A549 (cell line): ENCODE measurements around the gene JARID2. TPM values are rescaled to one million over a fixed set of nuclear protein-coding genes. Genes with fewer than 3 reads are reported as not detected.

ENCODE experiments used
- ATAC-seq, 2 experiments: fragments of 200-7000 bp in 1 of 2; fragments of >200 bp in 1 of 2; cut with Nextera tagmentation in 1 of 2; cut with Tn5 transposase in 1 of 2; 3 replicates each; pipeline versions ENCODE4 v1.8.0 to v1.9.1; 2018 to 2020; ENCODE audit warnings: mild to moderate bottlenecking in 1 of 2, moderate library complexity in 1 of 2
- CTCF ChIA-PET: fragments of 300-600 bp; sonication (Branson Sonifier 250); formaldehyde crosslinking; extraction: SDS; loops from one replicate; lab custom pipeline; 2021; ENCODE audit warnings: antibody characterized with exemption, inconsistent platforms; lab: Yijun Ruan, JAX
- POLR2A ChIA-PET: fragments of 350-600 bp; formaldehyde crosslinking; extraction: SDS; loops from one replicate; lab custom pipeline; 2021; ENCODE audit warnings: antibody characterized with exemption, inconsistent platforms; lab: Yijun Ruan, JAX
- DNase-seq, 2 experiments: peaks; one replicate each; pipeline versions ENCODE4 v3.0.0 to v3.0.0-alpha.2; 2011 to 2016; ENCODE audit warnings: low read depth in 1 of 2, low spot score in 1 of 2
- FAIRE-seq: peaks from 2 replicates; lab custom pipeline; 2011; peaks lifted over from hg19 to GRCh38; lab: Jason Lieb, UNC
- H3K27ac ChIP-seq, 2 experiments: fragments of >200 bp; sonication (Bioruptor Twin); formaldehyde crosslinking; 3 replicates each; pipeline ENCODE4 v1.5.1; 2016 to 2017
- H3K4me1 ChIP-seq: fragments of >200 bp; sonication (Bioruptor Twin); formaldehyde crosslinking; 3 replicates; pipeline ENCODE4 v1.6.1; 2016
- H3K4me2 ChIP-seq: fragments of >200 bp; sonication (Bioruptor Twin); formaldehyde crosslinking; 3 replicates; pipeline ENCODE4 v1.6.1; 2016
- H3K4me3 ChIP-seq: fragments of >200 bp; sonication (Bioruptor Twin); formaldehyde crosslinking; 3 replicates; pipeline ENCODE4 v1.5.1; 2016
- H3K9me3 ChIP-seq: fragments of >200 bp; sonication (Bioruptor Twin); formaldehyde crosslinking; 3 replicates; pipeline ENCODE4 v1.6.1; 2016
- BHLHE40 ChIP-seq: IDR thresholded peaks from 2 replicates; pipeline ENCODE4 v1.6.1; 2012; ENCODE audit warnings: low read depth, low read length, inconsistent platforms
- CBX8 ChIP-seq: fragments of 200-600 bp; sonication (generic); IDR thresholded peaks from 2 replicates; pipeline ENCODE4 v1.6.1; 2016
- CEBPB ChIP-seq, 2 experiments: fragments of >200 bp in 1 of 2; sonication (Bioruptor Twin) in 1 of 2; formaldehyde crosslinking in 1 of 2; IDR thresholded peaks; 2 replicates each; pipeline ENCODE4 v1.6.1; 2012 to 2016
- CHD2 ChIP-seq: fragments of 150-350 bp; IDR thresholded peaks from 2 replicates; pipeline ENCODE4 v1.6.1; 2014; ENCODE audit warnings: low read length; ENCODE audit not compliant: partially characterized antibody
- EHF ChIP-seq: fragments of 250-450 bp; sonication (Bioruptor Pico); IDR thresholded peaks from 2 replicates; pipeline ENCODE4 v1.5.0; 2020; ENCODE audit warnings: mild to moderate bottlenecking
- EHMT2 ChIP-seq: fragments of 200-600 bp; sonication (generic); IDR thresholded peaks from 2 replicates; pipeline ENCODE4 v1.6.1; 2016; ENCODE audit warnings: antibody characterized with exemption, low read depth, mild to moderate bottlenecking, moderate library complexity
- EP300 ChIP-seq, 2 experiments: fragments of >200 bp; sonication (Bioruptor Twin); formaldehyde crosslinking; IDR thresholded peaks; 2 replicates in 1 of 2; 3 replicates in 1 of 2; pipeline ENCODE4 v1.6.1; 2016 to 2017
- FOSB ChIP-seq: fragments of 250-450 bp; sonication (Bioruptor Pico); IDR thresholded peaks from 2 replicates; pipeline ENCODE4 v1.5.0; 2020; ENCODE audit warnings: mild to moderate bottlenecking, moderate library complexity
- FOXS1 ChIP-seq: fragments of 250-450 bp; sonication (Bioruptor Pico); IDR thresholded peaks from 2 replicates; pipeline ENCODE4 v1.5.0; 2020; ENCODE audit warnings: mild to moderate bottlenecking, moderate library complexity
- HMGXB4 ChIP-seq: fragments of 250-450 bp; sonication (Bioruptor Pico); IDR thresholded peaks from 2 replicates; pipeline ENCODE4 v1.5.0; 2021; ENCODE audit warnings: mild to moderate bottlenecking, moderate library complexity, borderline replicate concordance
- HOXA7 ChIP-seq: fragments of 250-450 bp; sonication (Bioruptor Pico); IDR thresholded peaks from 2 replicates; pipeline ENCODE4 v1.5.0; 2020; ENCODE audit warnings: mild to moderate bottlenecking, moderate library complexity
- HOXB13 ChIP-seq: fragments of 250-450 bp; sonication (Bioruptor Pico); IDR thresholded peaks from 2 replicates; pipeline ENCODE4 v1.5.0; 2020; ENCODE audit warnings: low read depth, mild to moderate bottlenecking, moderate library complexity
- JUN ChIP-seq, 2 experiments: fragments of >200 bp; sonication (Bioruptor Twin); formaldehyde crosslinking; IDR thresholded peaks; 2 replicates in 1 of 2; 3 replicates in 1 of 2; pipeline ENCODE4 v1.6.1; 2016 to 2017
- KDM1A ChIP-seq: fragments of 200-600 bp; sonication (generic); IDR thresholded peaks from 2 replicates; pipeline ENCODE4 v1.6.1; 2016; ENCODE audit warnings: low read depth, mild to moderate bottlenecking
- MAFK ChIP-seq: fragments of 450-650 bp; IDR thresholded peaks from 2 replicates; pipeline ENCODE4 v1.6.1; 2014; ENCODE audit not compliant: partially characterized antibody
- NR3C1 ChIP-seq: fragments of >200 bp; sonication (Bioruptor Twin); formaldehyde crosslinking; IDR thresholded peaks from 3 replicates; pipeline ENCODE4 v1.6.1; 2017
- PHF8 ChIP-seq: fragments of 200-600 bp; sonication (generic); IDR thresholded peaks from 2 replicates; pipeline ENCODE4 v1.6.1; 2016; ENCODE audit warnings: low read depth, mild to moderate bottlenecking, antibody characterized with exemption, moderate library complexity, borderline replicate concordance
- RCOR1 ChIP-seq: fragments of 150-350 bp; IDR thresholded peaks from 2 replicates; pipeline ENCODE4 v1.6.1; 2014; ENCODE audit warnings: antibody characterized with exemption, low read length, low read depth
- SREBF2 ChIP-seq: fragments of 450-650 bp; IDR thresholded peaks from 2 replicates; pipeline ENCODE4 v1.6.1; 2014; ENCODE audit warnings: mild to moderate bottlenecking, moderate library complexity
- TFCP2L1 ChIP-seq: fragments of 250-450 bp; sonication (Bioruptor Pico); IDR thresholded peaks from 2 replicates; pipeline ENCODE4 v1.5.0; 2021; ENCODE audit warnings: mild to moderate bottlenecking
- ZNF302 ChIP-seq: fragments of 250-450 bp; sonication (Bioruptor Pico); IDR thresholded peaks from 2 replicates; pipeline ENCODE4 v1.9.0; 2021; ENCODE audit warnings: inconsistent platforms, mild to moderate bottlenecking, moderate library complexity
- WGBS: methylation state at CpG from one replicate; pipeline ENCODE4 v1.1.6; 2017; ENCODE audit errors: missing lambda C conversion rate; 5-methylcytosine and 5-hydroxymethylcytosine counted together
- polyA plus RNA-seq, 4 experiments: library from polyadenylated mRNA; depleted of rRNA in 3 of 4; stranded (reverse); fragments of >200 nt; fragmentation: RNase III in 1 of 4; extraction: RNeasy Plus Mini Kit Qiagen cat#74134 plus additional on column Dnase treatment in 1 of 4; gene quantifications; 2 replicates in 3 of 4; 3 replicates in 1 of 4; pipeline ENCODE4 v1.2.3, GENCODE V29; 2011 to 2017
- TF ChIP-seq, protein P1 (sequence below): fragments of 150-350 bp; IDR thresholded peaks from 2 replicates; pipeline ENCODE4 v1.6.1; 2014; ENCODE audit warnings: low read depth, mild to moderate bottlenecking, low read length
- TF ChIP-seq, protein P2 (sequence below): fragments of >200 bp; sonication (Bioruptor Twin); formaldehyde crosslinking; IDR thresholded peaks from 3 replicates; pipeline ENCODE4 v1.5.1; 2016
- TF ChIP-seq, protein P3 (sequence below): fragments of 250-450 bp; sonication (Bioruptor Pico); IDR thresholded peaks from 2 replicates; pipeline ENCODE4 v1.5.0; 2020; ENCODE audit warnings: low read depth, mild to moderate bottlenecking, moderate library complexity

The JARID2 gene
- polyA plus RNA-seq, 2 of the 4 experiments (the other 2 are of a cell fraction): 7.8 to 8.3 TPM

GRCh38 chr6:15503346-15503680 is 257.4 kb downstream of the JARID2 start:
- ChIA-PET POLR2A (no interaction called here), CTCF (interaction anchor here (1.4 to 1.8 kb wide), 3 partner anchors 9 to 13 kb away, joined by 4 to 7 read pairs (median 5); no protein-coding TSS in a partner anchor)
- H3K4me1 ChIP-seq: 0 out of 3 replicates have a peak, but pooled peaks cover 3% of the 10 kb centered on the region
- WGBS: 69% methylated on average over 5 of the region's 6 CpGs
- TF ChIP-seq FOXS1 (CRISPR knock-in tag): no peak
- TF ChIP-seq, protein P1, sequence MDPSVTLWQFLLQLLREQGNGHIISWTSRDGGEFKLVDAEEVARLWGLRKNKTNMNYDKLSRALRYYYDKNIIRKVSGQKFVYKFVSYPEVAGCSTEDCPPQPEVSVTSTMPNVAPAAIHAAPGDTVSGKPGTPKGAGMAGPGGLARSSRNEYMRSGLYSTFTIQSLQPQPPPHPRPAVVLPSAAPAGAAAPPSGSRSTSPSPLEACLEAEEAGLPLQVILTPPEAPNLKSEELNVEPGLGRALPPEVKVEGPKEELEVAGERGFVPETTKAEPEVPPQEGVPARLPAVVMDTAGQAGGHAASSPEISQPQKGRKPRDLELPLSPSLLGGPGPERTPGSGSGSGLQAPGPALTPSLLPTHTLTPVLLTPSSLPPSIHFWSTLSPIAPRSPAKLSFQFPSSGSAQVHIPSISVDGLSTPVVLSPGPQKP: no peak
- TF ChIP-seq TFCP2L1 (CRISPR knock-in tag): no peak
- TF ChIP-seq RCOR1: no peak
- TF ChIP-seq MAFK: no peak
- TF ChIP-seq, protein P2, sequence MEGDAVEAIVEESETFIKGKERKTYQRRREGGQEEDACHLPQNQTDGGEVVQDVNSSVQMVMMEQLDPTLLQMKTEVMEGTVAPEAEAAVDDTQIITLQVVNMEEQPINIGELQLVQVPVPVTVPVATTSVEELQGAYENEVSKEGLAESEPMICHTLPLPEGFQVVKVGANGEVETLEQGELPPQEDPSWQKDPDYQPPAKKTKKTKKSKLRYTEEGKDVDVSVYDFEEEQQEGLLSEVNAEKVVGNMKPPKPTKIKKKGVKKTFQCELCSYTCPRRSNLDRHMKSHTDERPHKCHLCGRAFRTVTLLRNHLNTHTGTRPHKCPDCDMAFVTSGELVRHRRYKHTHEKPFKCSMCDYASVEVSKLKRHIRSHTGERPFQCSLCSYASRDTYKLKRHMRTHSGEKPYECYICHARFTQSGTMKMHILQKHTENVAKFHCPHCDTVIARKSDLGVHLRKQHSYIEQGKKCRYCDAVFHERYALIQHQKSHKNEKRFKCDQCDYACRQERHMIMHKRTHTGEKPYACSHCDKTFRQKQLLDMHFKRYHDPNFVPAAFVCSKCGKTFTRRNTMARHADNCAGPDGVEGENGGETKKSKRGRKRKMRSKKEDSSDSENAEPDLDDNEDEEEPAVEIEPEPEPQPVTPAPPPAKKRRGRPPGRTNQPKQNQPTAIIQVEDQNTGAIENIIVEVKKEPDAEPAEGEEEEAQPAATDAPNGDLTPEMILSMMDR: no peak
- TF ChIP-seq HMGXB4 (CRISPR knock-in tag): no peak
- no peak for TF ChIP-seq EHF (CRISPR knock-in tag)
- no peak for TF ChIP-seq CEBPB (IDR thresholded peaks at IDR 0.05)
- TF ChIP-seq BHLHE40: no peak
- TF ChIP-seq JUN (IDR thresholded peaks at IDR 0.05): no peak
- TF ChIP-seq CHD2: no peak
- no peak for TF ChIP-seq EHMT2
- TF ChIP-seq EP300 (IDR thresholded peaks at IDR 0.05): no peak
- TF ChIP-seq HOXB13 (CRISPR knock-in tag): no peak
- no peak for TF ChIP-seq HOXA7 (CRISPR knock-in tag)
- TF ChIP-seq KDM1A: no peak
- no peak for TF ChIP-seq SREBF2
- FAIRE-seq (no peak), DNase-seq (no peak), ATAC-seq (no peak)
- no peaks in the 10 kb centered on the region for H3K9me3 ChIP-seq
- H3K4me3 ChIP-seq: no peak overlapping the region
- no peak overlapping the region for H3K4me2 ChIP-seq
- no peak overlapping the region for H3K27ac ChIP-seq

DNA sequence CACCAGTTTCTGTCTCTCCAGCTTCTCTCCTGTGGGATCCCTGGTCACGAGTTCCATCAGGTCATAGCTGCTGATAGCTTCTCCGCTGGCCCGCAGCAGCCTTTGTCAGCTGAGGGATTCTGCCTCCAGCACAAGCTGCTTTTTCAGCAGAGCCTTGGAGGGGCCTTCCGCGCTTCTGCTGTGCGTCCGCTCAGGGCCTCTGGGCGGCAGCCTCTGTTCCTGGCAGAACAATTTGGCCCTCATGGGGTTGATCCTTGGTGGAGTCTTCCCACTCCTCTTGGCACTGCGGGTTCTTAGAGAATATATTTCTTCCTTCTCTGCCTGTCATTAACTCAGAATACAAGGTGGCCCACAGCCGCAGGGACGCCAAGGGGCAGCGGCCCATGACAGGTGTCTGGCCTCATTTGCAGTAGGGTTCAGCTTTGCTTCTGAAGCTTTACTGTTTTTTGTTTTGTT is 258.2 kb downstream of the JARID2 start:
- H3K27ac ChIP-seq: no peak overlapping the region
- H3K9me3 ChIP-seq: no peaks in the 10 kb centered on the region
- FAIRE-seq: no peak
- H3K4me3 ChIP-seq: no peak overlapping the region
- POLR2A ChIA-PET: no interaction called here
- no peak for ATAC-seq
- no peak for TF ChIP-seq ZNF302
- no peak for TF ChIP-seq HOXB13 (CRISPR knock-in tag)
- TF ChIP-seq, protein P3, sequence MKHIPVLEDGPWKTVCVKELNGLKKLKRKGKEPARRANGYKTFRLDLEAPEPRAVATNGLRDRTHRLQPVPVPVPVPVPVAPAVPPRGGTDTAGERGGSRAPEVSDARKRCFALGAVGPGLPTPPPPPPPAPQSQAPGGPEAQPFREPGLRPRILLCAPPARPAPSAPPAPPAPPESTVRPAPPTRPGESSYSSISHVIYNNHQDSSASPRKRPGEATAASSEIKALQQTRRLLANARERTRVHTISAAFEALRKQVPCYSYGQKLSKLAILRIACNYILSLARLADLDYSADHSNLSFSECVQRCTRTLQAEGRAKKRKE (CRISPR knock-in tag): no peak
- no peak for TF ChIP-seq FOSB (CRISPR knock-in tag)
- TF ChIP-seq CBX8: no peak
- no peak for TF ChIP-seq NR3C1
- no peak for TF ChIP-seq PHF8
- TF ChIP-seq, all 56 proteins: peak for 0
- 0 out of 3 replicates have a peak, but pooled peaks cover 3% of the 10 kb centered on the region for H3K4me1 ChIP-seq
- CTCF ChIA-PET: interaction anchor here (1.4 to 1.5 kb wide), 2 partner anchors 11 to 14 kb away, joined by 4 to 7 read pairs; no protein-coding TSS in a partner anchor
- H3K4me2 ChIP-seq: no peak overlapping the region
- DNase-seq: no peak
- WGBS: 96% methylated on average over 9 of the region's 12 CpGs
